GM12864 (cell line): ENCODE data around the gene VAV1.

Source experiments
- DNase-seq: peaks from one replicate; pipeline ENCODE4 v3.0.0-alpha.2; 2011; ENCODE audit warnings: low read depth
- H3K4me3 ChIP-seq: 2 replicates; pipeline ENCODE4 v1.5.1; 2011; ENCODE audit warnings: mild to moderate bottlenecking, low read depth, low read length, control low read depth
- TF ChIP-seq, protein P1 (sequence below): IDR thresholded peaks from 2 replicates; pipeline ENCODE4 v1.5.1; 2011; ENCODE audit warnings: low read depth, mild to moderate bottlenecking, moderate library complexity, low read length, control low read depth, inconsistent platforms; ENCODE audit errors: missing control alignments

The VAV1 gene, protein sequence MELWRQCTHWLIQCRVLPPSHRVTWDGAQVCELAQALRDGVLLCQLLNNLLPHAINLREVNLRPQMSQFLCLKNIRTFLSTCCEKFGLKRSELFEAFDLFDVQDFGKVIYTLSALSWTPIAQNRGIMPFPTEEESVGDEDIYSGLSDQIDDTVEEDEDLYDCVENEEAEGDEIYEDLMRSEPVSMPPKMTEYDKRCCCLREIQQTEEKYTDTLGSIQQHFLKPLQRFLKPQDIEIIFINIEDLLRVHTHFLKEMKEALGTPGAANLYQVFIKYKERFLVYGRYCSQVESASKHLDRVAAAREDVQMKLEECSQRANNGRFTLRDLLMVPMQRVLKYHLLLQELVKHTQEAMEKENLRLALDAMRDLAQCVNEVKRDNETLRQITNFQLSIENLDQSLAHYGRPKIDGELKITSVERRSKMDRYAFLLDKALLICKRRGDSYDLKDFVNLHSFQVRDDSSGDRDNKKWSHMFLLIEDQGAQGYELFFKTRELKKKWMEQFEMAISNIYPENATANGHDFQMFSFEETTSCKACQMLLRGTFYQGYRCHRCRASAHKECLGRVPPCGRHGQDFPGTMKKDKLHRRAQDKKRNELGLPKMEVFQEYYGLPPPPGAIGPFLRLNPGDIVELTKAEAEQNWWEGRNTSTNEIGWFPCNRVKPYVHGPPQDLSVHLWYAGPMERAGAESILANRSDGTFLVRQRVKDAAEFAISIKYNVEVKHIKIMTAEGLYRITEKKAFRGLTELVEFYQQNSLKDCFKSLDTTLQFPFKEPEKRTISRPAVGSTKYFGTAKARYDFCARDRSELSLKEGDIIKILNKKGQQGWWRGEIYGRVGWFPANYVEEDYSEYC

DNA sequence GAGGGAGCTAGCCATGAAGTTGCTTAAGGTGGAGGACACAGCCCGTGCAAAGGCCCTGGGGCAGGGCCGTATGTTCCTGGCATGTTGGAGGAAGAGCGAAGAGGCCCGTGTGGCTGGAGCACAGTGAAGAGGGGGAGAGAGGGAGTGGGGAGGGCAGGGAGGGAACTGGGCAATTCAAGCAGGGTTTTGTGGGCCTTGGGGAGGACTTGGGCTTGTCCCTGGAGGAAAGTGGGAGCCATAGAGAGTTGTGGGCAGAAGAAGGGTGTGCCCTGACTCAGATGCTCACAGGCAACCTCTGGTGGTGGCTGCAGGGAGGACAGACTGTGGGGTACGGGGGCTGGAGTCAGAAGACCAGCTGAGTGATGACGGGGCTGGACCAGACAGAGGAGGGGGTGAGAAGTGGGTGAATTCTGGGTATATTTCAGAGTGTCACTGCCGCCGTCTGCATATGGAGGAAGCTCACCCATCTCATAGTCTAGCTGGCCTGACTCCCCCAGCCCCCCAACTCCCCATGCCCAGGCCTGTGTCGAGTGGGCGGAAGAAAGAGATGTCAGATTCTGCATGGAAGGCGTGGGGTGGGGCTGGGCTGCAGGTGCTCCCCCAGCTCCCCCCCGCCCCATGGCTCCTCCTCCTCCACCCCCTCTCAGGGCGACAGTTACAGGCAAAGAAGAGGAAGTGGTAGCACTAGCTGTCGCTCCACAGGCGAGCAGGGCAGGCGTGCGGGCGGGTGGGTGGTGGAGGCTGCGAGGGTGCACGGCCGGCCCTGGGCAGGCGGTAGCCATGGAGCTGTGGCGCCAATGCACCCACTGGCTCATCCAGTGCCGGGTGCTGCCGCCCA, at the start of gene VAV1:
Gene VAV1 (plus strand): TSS at position 681 of the 838 bp plus-strand sequence. CDS start 100 bp downstream, at position 781.
- TF ChIP-seq, protein P1, sequence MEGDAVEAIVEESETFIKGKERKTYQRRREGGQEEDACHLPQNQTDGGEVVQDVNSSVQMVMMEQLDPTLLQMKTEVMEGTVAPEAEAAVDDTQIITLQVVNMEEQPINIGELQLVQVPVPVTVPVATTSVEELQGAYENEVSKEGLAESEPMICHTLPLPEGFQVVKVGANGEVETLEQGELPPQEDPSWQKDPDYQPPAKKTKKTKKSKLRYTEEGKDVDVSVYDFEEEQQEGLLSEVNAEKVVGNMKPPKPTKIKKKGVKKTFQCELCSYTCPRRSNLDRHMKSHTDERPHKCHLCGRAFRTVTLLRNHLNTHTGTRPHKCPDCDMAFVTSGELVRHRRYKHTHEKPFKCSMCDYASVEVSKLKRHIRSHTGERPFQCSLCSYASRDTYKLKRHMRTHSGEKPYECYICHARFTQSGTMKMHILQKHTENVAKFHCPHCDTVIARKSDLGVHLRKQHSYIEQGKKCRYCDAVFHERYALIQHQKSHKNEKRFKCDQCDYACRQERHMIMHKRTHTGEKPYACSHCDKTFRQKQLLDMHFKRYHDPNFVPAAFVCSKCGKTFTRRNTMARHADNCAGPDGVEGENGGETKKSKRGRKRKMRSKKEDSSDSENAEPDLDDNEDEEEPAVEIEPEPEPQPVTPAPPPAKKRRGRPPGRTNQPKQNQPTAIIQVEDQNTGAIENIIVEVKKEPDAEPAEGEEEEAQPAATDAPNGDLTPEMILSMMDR, result peak; percentile 79
- DNase-seq, result peak; percentile 79
- H3K4me3 ChIP-seq, result peak within 1 kb of the TSS; percentile 73

DNA sequence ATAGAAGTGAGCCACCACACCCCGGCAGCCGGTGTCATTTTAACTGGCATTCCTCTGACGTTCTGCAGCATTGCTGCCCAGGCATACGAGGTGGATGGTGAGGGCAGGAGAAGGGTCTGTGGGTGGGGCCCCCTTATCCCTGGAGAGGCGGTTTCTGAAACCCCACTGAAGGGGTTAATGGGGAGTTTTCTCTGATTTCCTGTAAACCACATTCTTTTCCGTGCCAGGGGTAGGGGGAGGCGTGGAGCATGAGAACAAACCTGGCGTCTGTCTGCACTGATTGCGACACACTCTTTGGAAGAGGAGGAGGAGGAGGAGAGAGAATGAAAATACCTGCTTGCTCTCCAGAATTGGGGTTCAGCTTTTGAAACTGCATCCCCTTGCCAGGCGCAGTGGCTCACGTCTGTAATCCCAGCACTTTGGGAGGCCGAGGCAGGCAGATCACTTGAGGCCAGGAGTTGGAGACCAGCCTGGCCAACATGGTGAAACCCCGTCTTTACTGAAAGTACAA, 49.3 kb upstream of the VAV1 start:
- DNase-seq, result no peak
- no peak overlapping the region for H3K4me3 ChIP-seq
- TF ChIP-seq, protein P1, result no peak

DNA sequence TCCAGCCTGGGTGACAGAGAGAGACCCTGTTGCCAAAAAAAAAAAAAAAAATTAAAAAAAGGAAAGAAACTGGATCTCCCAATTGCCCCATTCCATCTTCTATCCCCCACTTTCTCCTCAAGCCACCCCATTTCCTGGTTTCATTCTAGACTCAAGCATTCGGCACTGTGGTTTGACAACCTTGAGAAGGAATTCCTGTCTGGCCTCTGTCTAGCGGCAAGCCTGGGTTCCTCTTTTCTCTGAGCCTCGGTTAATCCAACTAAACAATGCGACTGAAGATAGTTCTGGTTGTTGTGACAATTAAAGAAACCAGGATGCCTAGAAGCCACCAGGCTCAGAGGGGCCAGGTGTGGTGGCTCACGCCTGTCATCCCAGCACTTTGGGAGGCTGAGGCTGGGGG, 48.8 kb upstream of the VAV1 start:
- no peak overlapping the region for H3K4me3 ChIP-seq
- TF ChIP-seq, protein P1, result no peak
- DNase-seq, result no peak

DNA sequence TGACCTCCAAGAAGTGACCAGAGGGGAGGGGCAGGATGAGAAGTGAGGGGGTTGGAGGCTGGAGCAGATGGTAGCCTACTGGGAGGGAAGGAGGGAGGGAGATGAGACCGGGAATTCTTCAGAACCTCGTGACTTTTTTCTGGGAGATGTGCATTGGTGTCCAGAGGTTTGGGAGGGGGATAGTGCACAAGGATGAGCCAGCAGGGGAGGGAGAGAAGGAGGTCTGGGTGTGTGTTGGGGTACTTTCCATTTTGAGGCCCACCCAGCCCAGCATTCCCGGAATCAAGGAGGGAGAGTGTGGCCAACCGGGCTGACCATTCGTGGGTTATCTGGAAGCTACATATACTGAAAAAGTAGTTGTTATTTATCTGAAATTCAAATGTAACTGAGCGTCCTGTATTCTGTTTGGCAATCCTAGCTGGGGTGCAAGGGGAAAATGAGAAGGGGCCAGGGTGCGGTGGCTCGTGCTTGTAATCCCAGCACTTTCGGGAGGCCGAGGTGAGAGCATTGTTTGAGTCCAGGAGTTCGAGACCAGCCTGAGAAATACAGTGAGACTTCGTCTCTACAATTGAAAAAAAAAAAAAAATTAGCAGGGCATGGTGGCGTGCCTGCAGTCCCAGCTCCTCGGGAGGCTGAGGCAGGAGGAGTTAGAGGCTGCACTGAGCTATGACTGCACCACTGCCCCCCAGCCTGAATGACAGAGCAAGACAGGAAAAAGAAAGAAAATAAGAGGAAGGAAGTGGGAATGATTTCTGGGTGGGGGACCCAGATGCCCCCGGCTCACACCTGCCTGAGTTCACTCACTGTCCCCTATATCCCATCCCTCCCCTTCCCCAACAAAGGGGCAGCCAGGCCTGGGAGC, 47.6 kb upstream of the VAV1 start:
- DNase-seq, result no peak
- no peak overlapping the region for H3K4me3 ChIP-seq
- TF ChIP-seq, protein P1, result no peak

DNA sequence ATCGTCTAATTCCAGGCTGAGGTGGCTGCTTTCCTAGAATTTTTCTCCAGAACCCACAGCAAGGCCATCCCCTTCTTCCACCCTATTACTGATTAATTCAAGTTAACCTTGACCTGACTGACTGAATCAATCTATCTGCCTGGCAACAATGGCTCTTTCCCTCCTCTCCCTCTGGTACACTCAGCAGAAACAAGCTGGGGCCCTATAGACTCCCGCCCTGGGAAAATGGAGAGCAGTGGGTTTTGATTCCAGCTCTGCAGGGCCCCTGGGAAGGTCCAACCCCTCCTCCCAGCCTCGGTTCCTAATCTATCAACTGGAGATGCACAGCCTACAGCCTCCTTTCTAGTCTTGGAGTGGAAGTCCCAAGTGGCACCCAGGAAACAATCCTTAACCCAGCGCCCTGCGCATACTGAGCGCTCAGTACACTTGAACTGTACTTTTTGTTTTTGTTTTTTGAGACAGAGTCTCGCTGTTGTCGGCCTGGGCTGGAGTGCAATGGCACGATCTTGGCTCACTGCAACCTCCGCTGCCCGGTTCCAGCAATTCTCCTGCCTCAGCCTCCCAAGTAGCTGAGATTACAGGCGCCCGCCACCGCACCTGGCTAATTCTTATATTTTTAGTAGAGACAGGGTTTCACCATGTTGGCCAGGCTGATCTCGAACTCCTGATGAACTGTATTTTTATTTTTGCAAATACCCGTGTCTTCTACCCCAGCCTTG, 46.8 kb upstream of the VAV1 start:
- no peak for DNase-seq
- TF ChIP-seq, protein P1, result no peak
- no peak overlapping the region for H3K4me3 ChIP-seq
